GM12878 (cell line): ENCODE measurements around the gene CCDC85B. TPM values are rescaled to one million over a fixed set of nuclear protein-coding genes. Genes with fewer than 3 reads are reported as not detected.
A peak's percentile ranks its signal among the peaks of the same experiment; 100 is the strongest.

Experiments
- ATAC-seq: fragments of 200-7000 bp; cut with Tn5 transposase; 3 replicates; pipeline ENCODE4 v1.9.1; 2020; ENCODE audit warnings: mild to moderate bottlenecking, moderate library complexity
- BruUV-seq: library from RNA; stranded (reverse); fragments of 400-500 nt; replicated peaks from 2 replicates; lab custom pipeline; 2021; lab: Mats Ljungman, UMichigan
- CTCF ChIA-PET: fragments of 300-600 bp; sonication (Branson Sonifier 250); formaldehyde crosslinking; extraction: SDS; loops from one replicate; lab custom pipeline; 2021; ENCODE audit warnings: inconsistent platforms; lab: Yijun Ruan, JAX
- POLR2A ChIA-PET: fragments of 350-600 bp; formaldehyde crosslinking; extraction: SDS; loops from one replicate; lab custom pipeline; 2021; ENCODE audit warnings: inconsistent platforms; lab: Charles Lee
- RAD21 ChIA-PET: fragments of 300-600 bp; sonication (Branson Sonifier 250); formaldehyde crosslinking; loops from one replicate; lab custom pipeline; 2023; ENCODE audit warnings: antibody characterized with exemption; ENCODE audit not compliant: unreplicated experiment; lab: Charles Lee
- SMC1A ChIA-PET: fragments of 300-600 bp; sonication (Branson Sonifier 250); formaldehyde crosslinking; loops from one replicate; lab custom pipeline; 2023; ENCODE audit not compliant: unreplicated experiment, uncharacterized antibody; lab: Charles Lee
- DNase-seq: peaks from one replicate; pipeline ENCODE4 v3.0.0-alpha.2; 2011; ENCODE audit warnings: low read depth, low spot score
- FAIRE-seq: peaks from 3 replicates; lab custom pipeline; 2011; peaks lifted over from hg19 to GRCh38; lab: Jason Lieb, UNC
- H2AFZ ChIP-seq: 2 replicates; pipeline ENCODE4 v1.6.0; 2011; ENCODE audit warnings: low read depth, low read length, control low read depth; ENCODE audit not compliant: control insufficient read depth
- H3K27ac ChIP-seq: 2 replicates; pipeline ENCODE4 v1.5.1; 2011; ENCODE audit warnings: control low read depth; ENCODE audit not compliant: control insufficient read depth, insufficient read depth
- H3K27me3 ChIP-seq, 2 experiments: replicated peaks in 1 of 2; 2 replicates each; pipeline versions ENCODE4 v1.6.0 to v1.6.1; 2011; ENCODE audit warnings: low read length in 1 of 2; ENCODE audit not compliant: control insufficient read depth in 2 of 2, insufficient read depth in 2 of 2
- H3K36me3 ChIP-seq, 2 experiments: 2 replicates each; pipeline ENCODE4 v1.5.1; 2011; ENCODE audit warnings: low read length in 1 of 2; ENCODE audit not compliant: control insufficient read depth in 2 of 2, insufficient read depth in 2 of 2
- H3K4me1 ChIP-seq: 2 replicates; pipeline ENCODE4 v1.6.1; 2011; ENCODE audit warnings: mild to moderate bottlenecking, low read length, moderate library complexity, mixed read lengths; ENCODE audit not compliant: control insufficient read depth, insufficient read depth
- H3K4me2 ChIP-seq: 2 replicates; pipeline ENCODE4 v1.6.0; 2011; ENCODE audit warnings: control low read depth; ENCODE audit not compliant: control insufficient read depth, insufficient read depth
- H3K4me3 ChIP-seq: fragments of 200-600 bp; sonication (generic); 2 replicates; pipeline ENCODE4 v1.5.1; 2016
- H3K79me2 ChIP-seq: 2 replicates; pipeline ENCODE4 v1.6.0; 2011; ENCODE audit warnings: low read length; ENCODE audit not compliant: control insufficient read depth, insufficient read depth
- H3K9ac ChIP-seq: 2 replicates; pipeline ENCODE4 v1.8.0; 2011; ENCODE audit warnings: low read length, control low read depth, mixed read lengths; ENCODE audit not compliant: control insufficient read depth, insufficient read depth
- H3K9me3 ChIP-seq: replicated peaks from 3 replicates; pipeline ENCODE4 v1.5.1; 2011; ENCODE audit warnings: mild to moderate bottlenecking, low read length; ENCODE audit not compliant: control insufficient read depth, insufficient read depth
- H4K20me1 ChIP-seq: 2 replicates; pipeline ENCODE4 v1.6.0; 2011; ENCODE audit not compliant: control insufficient read depth, insufficient read depth
- CBFB ChIP-seq: IDR thresholded peaks from 2 replicates; pipeline ENCODE4 v1.6.1; 2016; ENCODE audit warnings: antibody characterized with exemption, low read depth
- EED ChIP-seq: sonication (generic); IDR thresholded peaks from 2 replicates; pipeline ENCODE4 v1.6.1; 2016; ENCODE audit warnings: antibody characterized with exemption, low read depth
- MEF2B ChIP-seq: fragments of 450-650 bp; IDR thresholded peaks from 2 replicates; pipeline ENCODE4 v1.6.1; 2018; ENCODE audit warnings: mild to moderate bottlenecking, moderate library complexity; ENCODE audit not compliant: partially characterized antibody, poor library complexity, severe bottlenecking
- MTA2 ChIP-seq: fragments of 450-650 bp; IDR thresholded peaks from 2 replicates; pipeline ENCODE4 v1.6.1; 2016; ENCODE audit warnings: low read depth, mild to moderate bottlenecking, moderate library complexity
- MTA3 ChIP-seq: IDR thresholded peaks from 2 replicates; pipeline ENCODE4 v1.6.1; 2012; ENCODE audit warnings: low read length, inconsistent platforms, borderline replicate concordance
- POLR2A ChIP-seq: IDR thresholded peaks from 2 replicates; pipeline ENCODE4 v1.6.1; 2011; ENCODE audit warnings: low read depth, mild to moderate bottlenecking, low read length
- RUNX3 ChIP-seq: IDR thresholded peaks from 2 replicates; pipeline ENCODE4 v1.6.1; 2012; ENCODE audit warnings: low read length, inconsistent platforms
- SP1 ChIP-seq: IDR thresholded peaks from one replicate; pipeline ENCODE4 v1.6.1; 2011; ENCODE audit warnings: low read depth, low read length
- SRF ChIP-seq, 2 experiments: IDR thresholded peaks; 2 replicates each; pipeline ENCODE4 v1.6.1; 2011; ENCODE audit warnings: low read depth in 2 of 2, low read length in 2 of 2, mild to moderate bottlenecking in 1 of 2, moderate library complexity in 1 of 2
- TCF3 ChIP-seq: IDR thresholded peaks from 2 replicates; pipeline ENCODE4 v1.6.1; 2012; ENCODE audit warnings: low read depth, mild to moderate bottlenecking, low read length, borderline replicate concordance; ENCODE audit not compliant: insufficient read depth
- YY1 ChIP-seq: IDR thresholded peaks from 2 replicates; pipeline ENCODE4 v1.6.1; 2011; ENCODE audit warnings: low read depth, mild to moderate bottlenecking, low read length
- WGBS: methylation state at CpG from one replicate; pipeline ENCODE4 v1.1.6; 2016; ENCODE audit warnings: low lambda C conversion rate; ENCODE audit not compliant: insufficient replicate concordance, insufficient coverage; ENCODE audit errors: missing lambda C conversion rate; 5-methylcytosine and 5-hydroxymethylcytosine counted together
- in situ Hi-C: fragments of 300-500 bp; cut with MboI; formaldehyde crosslinking; loops from 9 replicates; pipeline ENCODE4 v1.14.3; 2018; ENCODE audit warnings: mixed read lengths
- intact Hi-C: fragments of 100-400 bp; cut with micrococcal nuclease; formaldehyde crosslinking; loops from one replicate; pipeline ENCODE4 v1.14.2; 2022; ENCODE audit not compliant: unreplicated experiment
- polyA plus RNA-seq, 11 experiments: library from polyadenylated mRNA; depleted of rRNA in 4 of 11; unstranded in 6 of 11; stranded (reverse) in 5 of 11; fragments of >200 nt; fragmentation: Nextera tagmentation in 4 of 11; fragmentation: Illumina TruSeq in 1 of 11; extraction: Ambion mirVana in 4 of 11; extraction: Trizol in 1 of 11; gene quantifications; 1 replicate in 1 of 11; 2 replicates in 10 of 11; pipeline versions ENCODE4 v1.2.1 to v1.2.3, GENCODE V29; 2011 to 2016; ENCODE audit warnings: inconsistent platforms in 2 of 11, missing spikeins in 2 of 11, low read depth in 1 of 11
- total RNA-seq, 4 experiments: library from RNA; depleted of rRNA in 3 of 4; stranded (reverse); fragments of >200 nt in 3 of 4; fragmentation: Illumina TruSeq in 1 of 4; extraction: Trizol in 1 of 4; gene quantifications; 2 replicates each; pipeline versions ENCODE4 v1.2.1 to v1.2.3, GENCODE V29; 2013 to 2021

The CCDC85B gene
- total and polyA plus RNA-seq, 10 of the 15 experiments (the other 5 are each of a cell fraction or from before 2014, with no cell fraction given): 0.32 to 114 (median 49.5) TPM

DNA sequence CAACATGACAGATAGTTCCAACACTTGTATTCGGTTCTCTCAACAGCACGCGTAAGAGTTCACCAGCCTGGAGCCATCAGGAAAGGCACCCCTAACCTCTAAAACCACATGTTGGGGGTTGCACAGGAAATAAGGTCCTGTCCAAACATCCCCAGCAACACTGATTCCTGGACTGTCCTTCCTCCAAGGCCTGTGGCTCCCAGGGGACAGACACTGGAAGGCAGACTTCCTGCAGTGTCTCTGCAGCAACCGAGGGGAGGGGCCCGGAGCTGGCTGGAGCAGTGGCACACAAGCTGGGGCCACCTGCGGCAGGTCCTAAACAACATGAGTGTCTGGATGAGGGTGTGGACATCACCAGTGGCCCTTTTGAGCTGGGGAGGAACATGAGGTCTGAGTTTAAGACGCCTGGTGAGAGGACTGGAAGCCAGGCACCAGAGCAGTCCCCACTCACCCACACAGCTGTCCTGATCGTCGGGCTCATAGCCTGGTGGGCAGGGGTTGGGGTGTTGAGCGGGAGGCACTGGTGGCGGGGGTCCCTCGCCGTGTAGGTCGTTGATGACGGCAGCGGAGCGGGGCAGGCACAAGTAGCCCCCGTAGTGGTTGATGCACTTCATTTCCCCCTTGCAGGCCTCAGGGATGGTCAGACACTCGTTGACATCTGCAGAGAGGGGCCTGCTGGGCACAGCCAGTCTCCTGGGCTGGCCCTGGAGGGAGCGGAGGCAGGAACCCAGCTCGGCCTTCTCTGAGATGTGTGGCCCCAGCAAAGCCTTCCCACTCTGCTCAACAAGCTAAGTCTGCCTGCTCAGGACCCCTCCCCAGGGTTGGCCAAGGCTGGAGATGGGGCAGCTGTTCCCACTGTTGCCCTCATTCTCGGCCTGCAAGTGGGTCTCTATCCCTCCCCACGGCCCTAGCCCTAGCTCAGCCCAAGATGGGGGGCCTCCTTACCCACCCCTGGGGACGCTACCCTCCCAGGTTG, 19.5 kb upstream of the CCDC85B start:
- SMC1A ChIA-PET: interaction anchor here (1.4 to 2.3 kb wide), 3 partner anchors 11 to 19 kb away, joined by 4 to 7 read pairs (median 6); partner anchors contain the start of genes CCDC85B and MUS81
- H2AFZ ChIP-seq: no peak overlapping the region
- TF ChIP-seq POLR2A (peak; percentile 8; the same call in 1 of the 2 replicates), SRF (IDR thresholded peaks at IDR 0.05; ENCODE audit: low read depth in 2 of 2, low read length in 2 of 2) (no peak), MTA3 (0 out of 2 replicates have a peak, but pooled peaks have one; percentile 20), YY1 (no peak), TCF3 (no peak), RUNX3 (0 out of 2 replicates have a peak, but pooled peaks have one; percentile 40), MEF2B (peak; percentile 17), CBFB (peak; percentile 12; the same call in 1 of the 2 replicates), MTA2 (no peak), EED (no peak), SP1 (no peak)
- RAD21 ChIA-PET: interaction anchor here (1.0 to 1.3 kb wide), 2 partner anchors 11 to 17 kb away, joined by 3 to 5 read pairs; partner anchors contain the start of genes FIBP and MUS81
- H3K9ac ChIP-seq: no peak overlapping the region
- no peak for FAIRE-seq
- H3K4me3 ChIP-seq: no peak overlapping the region
- DNase-seq: no peak
- CTCF ChIA-PET: interaction anchor here (1.1 to 4.5 kb wide), 5 partner anchors 11 to 91 kb away, joined by 3 to 41 read pairs (median 8); partner anchors contain the start of genes CCDC85B, CFL1, FIBP and MUS81
- WGBS: 41% methylated on average over 24 of the region's 24 CpGs
- peak; percentile 2; the same call in 1 of the 3 replicates for ATAC-seq
- peaks cover 11% of the 10 kb centered on the region for H3K4me1 ChIP-seq
- in situ Hi-C loops: loop anchor here (25.0 kb wide), 1 partner anchor 1634 kb away; the partner anchor contains the start of genes DNAJC4, FKBP2, NUDT22 and PPP1R14B
- H3K4me2 ChIP-seq: no peak overlapping the region
- H3K36me3 ChIP-seq: peaks cover 5 to 9% of the 10 kb centered on the region in 2 experiments; a peak in 3 of 4 replicates
- H3K27ac ChIP-seq: no peak overlapping the region
- POLR2A ChIA-PET: interaction anchor here (0.6 to 4.5 kb wide), 4 partner anchors 10 to 19 kb away, joined by 3 to 44 read pairs (median 4); partner anchors contain the start of genes CCDC85B, FIBP and MUS81
- BruUV-seq: no TSS peak
- intact Hi-C loops: no loop called here
- no peaks in the 10 kb centered on the region for H3K9me3 ChIP-seq
- no peaks in the 10 kb centered on the region for H3K27me3 ChIP-seq
- no peaks in the 10 kb centered on the region for H3K79me2 ChIP-seq
- no peaks in the 10 kb centered on the region for H4K20me1 ChIP-seq
